NCI-H146 treated with DMSO at 0.1 percent for 48 hours (cell line): Measurements from ENCODE around the gene PTPRG.
A peak's percentile ranks its signal among the peaks of the same experiment; 100 is the strongest.

Source experiments
- DNase-seq: peaks from one replicate; lab custom pipeline; 2025; ENCODE audit not compliant: unreplicated experiment; lab: John Stamatoyannopoulos, UW

PTPRG gene

DNA sequence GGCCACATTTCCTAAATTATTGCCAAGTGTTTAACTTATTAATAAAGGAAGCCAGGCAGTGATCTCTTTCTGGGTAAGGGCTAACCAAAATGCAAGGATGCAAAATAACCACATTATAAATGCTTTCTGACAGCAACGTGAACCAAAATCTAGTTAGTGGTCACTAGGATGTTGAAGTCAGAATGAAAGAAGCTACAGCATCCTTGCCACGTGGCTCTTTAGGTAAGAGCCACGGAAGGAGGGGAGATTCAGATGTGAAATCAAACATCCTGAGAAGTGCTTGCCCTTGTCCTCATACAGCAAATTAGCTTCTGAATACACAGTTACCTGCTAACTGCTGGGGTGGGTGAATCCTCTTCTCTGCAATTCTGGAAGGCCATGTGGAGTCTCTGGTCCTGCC, 565.7 kb downstream of the PTPRG start:
- DNase-seq, result no peak

DNA sequence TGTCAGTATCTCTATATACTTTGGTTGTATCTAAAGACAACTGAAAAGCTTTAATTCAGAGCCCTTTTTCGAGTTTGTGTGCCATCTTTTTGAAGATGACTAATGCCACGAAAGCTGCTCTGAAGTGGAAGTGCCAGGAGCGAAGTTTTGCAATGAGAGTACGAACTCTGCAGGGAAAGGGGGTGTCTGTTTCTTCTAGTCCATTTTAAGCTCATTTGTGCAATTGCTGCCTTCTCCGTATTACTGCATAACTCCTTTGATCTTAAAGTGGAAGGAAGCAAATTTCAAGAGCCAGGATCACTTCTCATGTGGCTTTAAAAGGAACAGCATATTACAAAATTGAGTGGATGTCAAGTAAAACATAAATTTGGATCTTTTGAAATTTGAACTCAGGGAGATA, 566.7 kb downstream of the PTPRG start:
- no peak for DNase-seq

DNA sequence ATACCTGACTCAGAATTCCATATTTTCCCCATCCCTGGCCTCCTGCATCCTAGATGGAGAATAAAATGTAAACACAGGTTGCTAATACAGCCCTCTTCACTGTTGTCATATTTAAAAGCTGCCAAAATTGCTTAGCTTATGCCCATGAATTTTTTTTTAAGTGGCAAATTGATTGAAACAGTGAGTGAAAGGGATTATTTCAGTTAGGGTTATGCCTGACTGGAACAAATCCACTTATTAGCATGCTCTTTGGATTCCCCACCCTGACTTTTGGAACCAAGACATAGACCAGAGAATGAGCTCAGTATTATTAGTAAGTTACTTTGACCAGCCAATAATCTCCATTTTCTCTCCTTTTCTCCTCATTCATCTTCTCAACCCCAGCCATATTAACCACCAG, 567.3 kb downstream of the PTPRG start:
- DNase-seq, result no peak

DNA sequence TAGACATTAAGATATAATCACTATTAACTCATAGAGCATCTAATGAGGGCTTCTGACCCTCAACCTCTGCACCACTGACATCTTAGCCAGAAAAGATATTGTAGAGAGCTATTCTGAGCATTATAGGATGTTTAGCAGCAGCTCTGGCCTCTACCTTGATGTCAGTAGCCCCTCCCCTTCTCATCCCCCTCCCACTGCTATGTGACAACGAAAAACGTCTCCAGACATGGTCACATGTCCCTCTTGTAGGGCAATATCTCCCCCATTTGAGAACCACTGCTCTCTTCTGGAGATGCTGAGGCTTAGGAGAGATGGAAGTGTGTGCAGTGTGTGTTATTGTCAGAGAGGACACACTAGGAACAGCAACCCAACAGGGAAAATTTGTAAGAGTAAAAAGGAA, 569.7 kb downstream of the PTPRG start:
- DNase-seq, result no peak

DNA sequence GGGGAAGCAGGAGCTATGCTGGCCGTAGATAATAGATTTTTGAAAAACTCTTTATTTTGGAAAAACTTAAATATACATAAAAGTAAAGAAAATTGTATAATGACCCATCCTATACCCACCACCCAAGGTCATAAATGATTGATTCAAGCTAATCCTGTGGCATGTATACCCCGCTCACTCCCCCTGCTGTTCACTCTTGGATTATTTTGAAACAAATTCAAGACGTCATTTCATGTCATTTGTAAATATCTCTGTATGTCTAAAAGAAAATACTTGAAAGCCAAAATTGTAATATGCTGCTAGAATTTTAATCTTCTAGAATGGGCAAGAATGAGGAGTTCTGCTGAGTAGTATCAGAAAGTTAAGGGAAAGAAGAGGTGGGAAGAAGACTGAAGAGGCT, 570.2 kb downstream of the PTPRG start:
- DNase-seq, result no peak

DNA sequence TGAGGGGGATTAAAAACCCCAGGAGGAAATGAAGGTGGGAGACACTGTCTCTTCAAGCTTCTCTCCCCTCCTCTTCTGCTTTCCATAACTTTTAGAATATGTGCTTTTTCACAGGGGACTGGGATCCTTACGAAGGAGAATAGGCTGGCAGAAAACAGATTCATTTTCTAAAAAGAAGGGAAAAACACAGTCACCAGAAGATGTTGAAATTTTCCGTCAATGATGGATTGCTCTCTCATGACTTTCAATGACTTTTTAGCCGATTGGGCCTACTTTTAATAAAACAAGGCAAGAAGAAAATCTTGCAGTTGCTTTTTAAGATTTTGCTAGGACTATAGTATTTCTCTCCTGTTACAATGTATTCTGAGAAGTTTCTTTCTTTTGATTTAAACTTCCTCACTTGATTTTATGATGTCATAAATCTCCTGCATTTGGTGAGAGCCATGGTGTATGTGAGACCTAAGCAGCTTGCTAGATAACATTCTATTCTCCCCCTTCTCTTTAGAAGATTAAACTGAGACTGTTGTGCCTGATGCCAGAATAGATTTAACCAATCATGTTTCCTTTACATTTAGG, 570.7 kb downstream of the PTPRG start:
- no peak for DNase-seq

DNA sequence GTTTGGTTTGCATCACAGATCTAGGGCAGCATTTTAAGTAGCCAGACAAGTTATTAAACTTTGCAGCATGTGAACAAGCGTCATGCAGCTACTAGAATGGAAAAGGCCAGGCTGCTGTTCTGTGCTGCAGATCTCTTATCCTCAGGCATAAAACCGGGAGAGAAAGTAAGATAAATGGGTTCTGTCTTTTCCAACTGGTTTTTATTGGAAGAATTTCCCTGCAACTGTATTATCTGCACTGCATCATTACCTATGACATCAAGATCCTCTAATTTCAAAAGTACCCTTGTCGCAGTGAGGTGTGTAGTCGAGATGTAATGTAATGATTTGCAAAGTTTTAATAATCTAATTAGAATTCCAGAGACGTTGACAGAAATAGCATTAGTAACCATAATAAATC, 571.6 kb downstream of the PTPRG start:
- no peak for DNase-seq

DNA sequence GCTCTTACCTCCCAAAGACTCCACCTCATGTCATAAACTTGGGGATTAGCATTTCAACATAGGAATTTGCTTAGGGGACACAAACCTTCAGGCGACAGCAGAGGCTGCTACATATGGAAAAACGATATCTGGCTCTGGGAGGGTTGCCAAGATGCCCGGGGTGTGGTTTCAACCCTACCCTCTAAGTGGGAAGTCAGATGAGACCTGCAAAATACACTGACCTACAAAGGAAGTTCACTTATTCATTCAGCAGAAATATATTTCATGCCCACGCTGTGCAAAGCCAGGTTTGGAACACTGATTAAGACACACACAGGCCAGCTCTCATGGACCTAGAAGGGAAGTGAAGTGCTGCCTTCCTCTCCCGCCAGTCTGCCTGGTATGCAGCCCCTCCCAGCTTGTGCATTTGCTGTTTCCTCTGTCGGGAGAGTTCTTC, 572.7 kb downstream of the PTPRG start:
- no peak for DNase-seq

DNA sequence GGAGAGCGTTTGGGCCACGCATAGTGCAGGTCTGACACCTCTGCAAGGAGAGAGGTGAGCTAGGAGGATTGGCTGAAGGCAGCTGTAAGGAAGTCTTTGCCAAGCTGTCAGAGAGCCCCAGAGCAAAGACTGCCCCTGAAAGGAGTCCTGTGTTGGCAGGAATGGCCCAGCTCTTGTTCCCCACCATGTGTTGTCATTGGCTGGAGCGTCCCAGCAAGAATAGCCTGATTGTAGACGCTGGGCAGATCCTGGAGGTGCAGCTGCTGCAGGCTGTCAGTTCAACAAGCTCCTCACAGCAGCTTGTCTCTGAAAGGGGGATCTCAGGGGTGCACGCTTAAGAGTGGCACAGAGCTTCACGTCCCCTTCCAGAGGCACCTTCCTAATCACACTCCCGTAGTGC, 574.4 kb downstream of the PTPRG start:
- no peak for DNase-seq

DNA sequence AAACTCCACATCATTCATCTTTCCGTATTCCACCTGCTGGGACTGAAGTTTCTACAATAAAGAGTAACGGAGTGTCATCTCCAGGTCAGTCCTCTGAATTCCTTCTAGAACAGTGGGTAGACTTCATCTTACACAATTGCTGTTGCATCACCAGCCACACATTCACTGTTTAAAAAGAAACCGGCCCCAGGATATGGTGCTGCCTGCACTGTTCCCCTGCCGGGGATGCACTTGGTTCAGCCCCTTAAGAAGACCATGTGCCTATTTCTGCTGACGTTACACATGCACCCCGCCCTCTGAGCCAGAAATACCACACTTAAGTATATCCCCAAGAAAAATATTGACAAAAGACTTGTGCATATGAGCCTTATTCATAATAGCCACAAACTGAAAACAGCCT, 578.6 kb downstream of the PTPRG start:
- no peak for DNase-seq

DNA sequence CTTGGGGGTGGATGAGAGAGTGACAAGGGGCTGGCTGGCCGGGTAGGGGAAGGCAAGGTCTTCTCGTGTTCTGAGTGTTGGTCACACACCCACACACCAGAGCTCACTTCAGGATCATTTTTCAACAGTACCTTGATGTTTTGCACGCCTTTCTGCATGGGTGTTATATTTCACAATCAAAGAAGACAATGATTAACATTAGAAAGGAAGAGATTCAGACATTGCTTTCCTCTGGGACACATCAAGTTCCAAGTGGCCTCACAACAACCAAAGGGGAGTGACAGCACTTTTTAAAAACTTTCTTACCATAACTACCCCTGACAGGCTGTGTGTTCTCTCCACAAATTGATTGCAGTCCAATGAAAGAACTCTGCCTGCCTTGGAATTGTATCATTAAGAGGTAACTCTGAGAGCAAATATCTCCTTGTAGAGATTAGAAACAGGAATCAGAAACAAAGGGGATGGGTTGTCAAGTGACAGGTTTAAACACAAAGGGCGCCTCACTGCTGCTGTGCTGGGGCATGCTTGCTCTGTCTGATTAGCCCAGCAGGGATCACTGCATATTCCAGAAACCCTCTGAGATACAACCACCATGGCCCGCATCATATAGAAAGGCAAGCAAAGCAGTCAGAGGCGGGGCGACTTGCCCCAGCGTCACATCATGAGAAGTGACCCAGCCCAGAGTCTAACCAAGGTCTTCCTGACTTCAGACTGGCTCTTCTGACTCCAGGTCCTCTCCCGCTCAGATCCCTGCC, 581.1 kb downstream of the PTPRG start:
- DNase-seq, result peak; percentile 28

DNA sequence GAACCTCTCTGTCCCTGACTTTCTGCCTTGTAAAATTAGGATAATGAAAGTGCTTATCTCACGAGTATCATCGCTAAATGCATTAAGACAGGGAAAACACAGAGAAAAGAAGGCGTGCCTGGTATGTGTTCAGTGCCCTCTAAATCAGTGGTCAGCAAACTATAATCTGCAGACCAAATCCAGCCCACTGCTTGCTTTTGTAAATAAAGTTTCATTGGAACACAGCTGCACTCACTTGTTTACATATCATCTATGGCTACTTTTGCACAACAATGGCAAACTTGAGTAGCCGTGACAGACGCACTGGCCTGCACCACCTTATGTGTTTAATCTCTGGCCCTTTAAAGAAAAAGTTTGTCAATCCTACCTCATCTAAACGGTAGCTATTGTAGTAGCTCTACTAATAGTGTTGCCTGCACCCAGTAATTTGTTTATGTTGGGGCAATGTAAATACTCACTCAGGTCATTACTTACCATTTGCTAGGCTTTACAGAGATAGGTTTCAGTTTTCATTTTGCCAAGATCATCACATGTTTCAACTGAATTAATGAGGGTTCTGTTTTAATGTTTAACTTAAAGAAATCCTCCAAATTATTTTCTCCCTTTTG, 582.6 kb downstream of the PTPRG start:
- peak; percentile 24 for DNase-seq

DNA sequence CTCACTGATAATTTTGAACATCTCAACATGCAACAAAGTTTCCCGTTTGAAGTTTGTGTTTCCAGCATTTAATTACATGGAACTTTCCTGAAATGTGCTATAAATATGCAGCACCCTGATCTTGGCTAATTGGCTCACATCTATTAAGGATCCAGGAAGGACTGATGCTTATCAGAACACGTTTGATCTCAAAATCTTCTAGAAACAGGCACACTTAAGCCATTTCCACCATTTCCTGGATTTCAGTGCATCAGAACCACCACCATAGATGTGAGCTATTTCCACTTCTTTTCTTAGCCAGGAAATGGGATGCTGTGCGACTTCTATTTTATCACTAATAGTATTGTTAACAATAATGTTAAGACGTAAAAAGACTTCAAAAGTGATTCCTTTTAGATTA, 583.1 kb downstream of the PTPRG start:
- DNase-seq, result no peak

DNA sequence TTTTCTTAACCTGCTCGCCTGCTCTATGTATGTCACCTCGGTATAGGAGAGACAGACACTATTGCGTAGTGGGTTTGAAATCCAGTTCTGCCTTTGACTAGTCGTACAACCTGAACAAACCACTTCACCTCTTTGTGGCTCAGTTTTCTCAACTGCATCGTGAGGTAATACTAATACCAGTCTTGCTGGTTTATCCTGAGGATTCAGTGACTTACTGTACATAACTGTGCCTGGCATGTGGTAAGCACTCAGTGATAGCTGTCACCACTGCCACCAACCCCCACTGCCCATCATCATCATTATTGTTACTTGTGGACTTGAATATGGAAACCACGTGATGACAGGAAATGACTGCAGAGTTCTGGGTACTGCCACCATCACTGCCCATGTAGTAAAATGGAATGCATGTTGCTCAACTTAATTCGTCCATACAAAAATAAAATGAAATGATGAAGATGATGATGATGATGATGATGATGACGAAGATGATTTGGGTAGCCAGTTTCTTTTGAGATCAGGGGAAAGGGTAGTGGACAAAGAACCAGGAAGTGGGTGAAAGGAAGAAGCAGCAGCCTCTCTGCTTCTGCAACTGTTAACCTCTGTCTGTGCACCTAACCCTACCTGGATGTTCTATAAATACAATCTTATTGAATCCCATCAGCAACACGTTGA, 583.9 kb downstream of the PTPRG start:
- no peak for DNase-seq

DNA sequence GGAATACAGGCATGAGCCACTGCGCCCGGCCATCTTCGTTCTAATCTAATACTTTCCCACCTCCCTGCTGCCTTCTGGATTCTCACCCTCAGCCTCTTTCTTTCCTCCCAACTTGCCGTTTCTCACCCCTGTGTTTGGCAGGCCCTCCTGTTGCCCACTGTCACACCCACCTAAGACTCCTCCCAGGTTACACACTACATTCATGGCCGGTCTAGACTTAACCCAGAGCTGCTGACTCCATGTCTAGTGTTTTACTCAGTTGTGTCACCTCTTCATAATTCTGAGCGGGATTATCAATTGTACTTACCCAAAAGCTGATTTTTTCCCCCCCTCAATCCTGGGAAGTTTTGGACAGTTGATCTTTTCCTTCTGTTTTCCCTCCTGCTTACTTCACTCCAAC, 588.2 kb downstream of the PTPRG start:
- DNase-seq, result no peak

DNA sequence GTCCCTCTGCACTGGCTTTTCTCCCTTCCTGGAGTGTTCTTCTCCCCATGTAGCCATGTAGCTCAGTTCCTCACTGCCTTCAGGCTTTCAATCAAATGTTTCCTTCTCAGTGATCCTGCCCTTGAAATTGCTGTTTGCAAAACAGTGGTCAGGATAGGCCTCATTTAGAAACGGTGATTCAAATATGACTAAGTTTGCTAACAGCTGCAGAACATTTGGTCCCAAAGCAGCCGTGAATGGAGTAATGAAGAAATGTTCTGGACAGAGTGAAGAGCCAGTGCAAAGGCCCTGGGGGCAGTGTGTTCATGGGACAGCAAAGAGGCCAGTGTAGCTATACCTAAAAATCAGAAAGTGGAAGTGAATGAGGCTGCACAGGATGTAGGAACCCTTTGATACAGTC, 588.6 kb downstream of the PTPRG start:
- DNase-seq, result no peak

DNA sequence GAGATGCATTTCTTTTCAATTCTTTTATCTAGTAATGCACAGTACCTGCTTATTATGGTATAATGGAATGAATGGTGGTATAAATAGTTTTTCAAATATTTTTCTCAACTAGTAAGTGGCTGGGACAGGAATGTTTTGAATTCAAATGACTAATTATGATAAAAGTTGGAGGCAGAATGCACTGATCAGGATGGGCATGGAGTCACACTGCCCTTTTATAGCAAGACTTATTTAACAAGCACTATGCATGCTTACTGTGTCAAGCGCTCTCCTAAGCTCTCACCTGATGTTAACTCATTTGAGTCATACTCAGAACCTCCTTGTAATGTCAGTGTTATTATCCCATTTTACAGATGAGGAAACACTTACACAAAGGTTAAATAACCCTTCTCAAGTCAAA, 590.2 kb downstream of the PTPRG start:
- DNase-seq, result no peak

DNA sequence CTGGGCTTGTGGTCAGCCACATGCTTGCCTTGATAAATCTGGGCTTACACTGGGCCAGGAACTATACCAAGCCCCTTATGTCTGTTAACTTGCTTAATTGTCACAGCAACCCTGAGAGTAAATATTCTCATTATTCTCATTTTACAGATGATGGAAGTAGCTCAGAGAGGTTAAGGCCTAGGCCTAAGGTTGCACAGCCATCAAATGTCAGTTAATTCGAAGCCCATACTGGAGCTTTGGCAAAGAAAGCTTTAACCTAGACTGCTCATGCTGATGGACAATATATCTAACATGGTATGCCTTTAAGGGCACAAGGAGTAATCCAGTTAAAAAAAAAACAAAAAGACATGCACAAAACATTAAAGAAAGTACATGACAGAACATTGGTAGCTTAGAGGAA, 591.9 kb downstream of the PTPRG start:
- DNase-seq, result no peak

DNA sequence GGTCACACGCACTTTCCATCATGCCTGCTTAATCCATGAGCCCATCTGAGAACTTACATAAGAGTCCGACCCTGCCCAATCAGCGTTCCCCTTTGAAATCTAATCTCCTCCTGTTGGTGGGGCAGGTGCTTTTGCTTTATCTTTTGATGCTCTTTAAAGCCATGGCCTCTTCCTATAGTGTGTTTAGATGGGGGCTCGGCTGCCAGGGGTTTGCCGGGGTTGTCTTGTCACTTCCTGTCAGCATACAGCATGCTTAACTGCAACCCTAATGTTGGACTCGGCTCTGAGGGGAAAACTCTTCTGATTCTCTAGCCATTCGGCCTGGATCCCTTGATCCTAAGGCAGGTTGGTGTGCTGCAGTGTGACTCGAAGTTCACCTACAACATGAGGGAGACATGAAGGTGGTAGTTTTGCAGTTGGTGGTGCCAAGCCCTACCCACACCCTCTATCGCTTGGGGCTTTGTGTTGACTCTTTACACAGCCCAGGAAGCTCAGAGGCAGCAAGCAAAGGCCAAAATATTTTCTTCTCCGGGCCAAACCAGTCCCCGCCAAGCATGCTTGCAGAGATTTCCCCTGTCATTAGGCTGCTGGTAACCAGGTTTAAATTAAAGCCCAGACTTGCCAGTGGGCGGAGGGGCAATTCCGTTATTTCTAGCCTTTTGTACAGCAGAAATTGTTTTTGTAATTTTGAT, 593.2 kb downstream of the PTPRG start:
- DNase-seq, result no peak

DNA sequence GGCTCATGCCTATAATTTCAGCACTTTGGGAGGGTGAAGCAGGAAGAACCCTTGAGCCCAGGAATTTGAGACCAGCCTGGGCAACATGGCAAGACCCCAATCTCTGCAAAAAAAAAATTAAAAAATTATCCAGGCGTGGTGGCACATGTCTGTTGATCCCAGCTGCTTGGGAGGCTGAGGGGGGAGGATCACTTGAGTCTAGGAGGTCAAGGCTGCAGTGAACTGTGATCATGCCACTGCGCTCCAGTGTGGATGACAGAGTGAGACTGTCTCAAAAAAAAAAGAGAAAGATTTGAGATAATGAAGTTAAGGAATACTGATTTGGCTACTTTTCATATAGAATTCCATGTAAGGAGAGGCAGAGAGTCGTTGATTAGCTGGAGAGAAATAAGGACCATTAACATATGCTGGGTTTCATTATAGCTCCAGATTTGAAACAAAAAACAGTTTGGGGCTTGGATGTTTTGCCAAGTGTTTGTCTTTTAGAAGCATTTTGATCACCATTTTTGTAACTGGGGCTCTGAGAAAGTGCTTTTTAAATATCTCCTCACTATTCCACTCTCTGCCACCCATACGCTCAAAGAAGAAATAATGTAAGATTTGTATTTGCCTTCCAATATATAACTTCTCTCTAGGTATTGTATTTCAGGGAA, 597.8 kb downstream of the PTPRG start:
- DNase-seq, result no peak

DNA sequence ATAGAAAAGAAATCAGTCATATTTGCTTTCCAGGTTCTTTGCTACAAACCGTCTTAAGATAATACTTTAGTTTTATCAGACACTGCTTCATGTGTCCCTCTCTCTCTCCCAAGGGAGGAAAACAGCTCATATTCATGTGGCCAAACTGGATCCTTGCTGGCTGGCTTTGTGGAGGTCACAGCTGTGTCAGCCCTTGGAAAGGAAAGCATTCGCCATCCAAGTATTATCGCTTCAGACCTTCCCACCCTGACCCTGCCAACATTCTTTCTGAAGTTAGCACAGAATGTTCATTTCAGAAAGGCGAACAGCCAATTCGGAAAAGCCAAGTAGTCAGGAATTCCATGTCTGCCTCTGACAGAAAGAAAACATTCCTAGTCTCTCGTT, 598.3 kb downstream of the PTPRG start:
- DNase-seq, result no peak
